HepG2 (cell line): ENCODE results near the gene ZBTB46. TPM values are rescaled to one million over a fixed set of nuclear protein-coding genes. Genes with fewer than 3 reads are reported as not detected.
A peak's percentile ranks its signal among the peaks of the same experiment; 100 is the strongest.

Experiments used
- ATAC-seq: fragments of 200-7000 bp; cut with Tn5 transposase; 3 replicates; pipeline ENCODE4 v1.9.1; 2020; ENCODE audit warnings: mild to moderate bottlenecking, moderate library complexity
- BruUV-seq: library from RNA; stranded (reverse); fragments of 400-500 nt; replicated peaks from 2 replicates; lab custom pipeline; 2021; lab: Mats Ljungman, UMichigan
- CTCF ChIA-PET: fragments of 300-600 bp; formaldehyde crosslinking; extraction: SDS; loops from one replicate; lab custom pipeline; 2021; ENCODE audit warnings: low total read pairs, inconsistent platforms, low intra/inter-chr PET ratio; lab: Yijun Ruan, JAX
- POLR2A ChIA-PET: fragments of 350-600 bp; sonication (Branson Sonifier 250); formaldehyde crosslinking; loops from one replicate; lab custom pipeline; 2020; ENCODE audit warnings: antibody characterized with exemption, inconsistent platforms; lab: Yijun Ruan, JAX
- DNase-seq: peaks from one replicate; pipeline ENCODE4 v3.0.0-alpha.2; 2015; ENCODE audit warnings: low spot score
- FAIRE-seq: peaks from 3 replicates; lab custom pipeline; 2011; peaks lifted over from hg19 to GRCh38; lab: Jason Lieb, UNC
- H2AFZ ChIP-seq: one replicate; pipeline ENCODE4 v1.6.1; 2011; ENCODE audit warnings: low read length, inconsistent platforms
- H3K27ac ChIP-seq: fragments of 300-600 bp; 3 replicates; pipeline ENCODE4 v1.8.0; 2011; ENCODE audit warnings: mixed run types, mild to moderate bottlenecking, mixed read lengths, low read length, inconsistent platforms; ENCODE audit not compliant: insufficient read depth; ENCODE audit errors: extremely low read length
- H3K27me3 ChIP-seq, 2 experiments: fragments of 200-600 bp in 1 of 2; 2 replicates in 1 of 2; 3 replicates in 1 of 2; pipeline versions ENCODE4 v1.6.0 to v1.8.0; 2011; ENCODE audit warnings: low read length in 2 of 2, mild to moderate bottlenecking in 2 of 2, moderate library complexity in 2 of 2, inconsistent platforms in 1 of 2; ENCODE audit not compliant: insufficient read depth in 2 of 2, control insufficient read depth in 1 of 2
- H3K36me3 ChIP-seq, 2 experiments: fragments of 200-600 bp in 1 of 2; replicated peaks in 1 of 2; 2 replicates in 1 of 2; 3 replicates in 1 of 2; pipeline versions ENCODE4 v1.5.1 to v1.8.0; 2011; ENCODE audit warnings: low read length in 2 of 2, inconsistent platforms in 1 of 2; ENCODE audit not compliant: insufficient read depth in 2 of 2, control insufficient read depth in 1 of 2
- H3K4me1 ChIP-seq: 2 replicates; pipeline ENCODE4 v1.5.1; 2012; ENCODE audit warnings: low read length, inconsistent platforms; ENCODE audit not compliant: insufficient read depth
- H3K4me2 ChIP-seq: 2 replicates; pipeline ENCODE4 v1.6.0; 2011; ENCODE audit warnings: low read depth, low read length, inconsistent platforms
- H3K4me3 ChIP-seq, 3 experiments: fragments of 200-600 bp in 1 of 3; sonication (generic), shearing (Covaris generic) in 1 of 3; replicated peaks in 1 of 3; 2 replicates each; pipeline ENCODE4 v1.5.1; 2011 to 2016; ENCODE audit warnings: low read length in 3 of 3, inconsistent platforms in 2 of 3, low read depth in 2 of 3, mild to moderate bottlenecking in 2 of 3, control low read depth in 1 of 3, mixed read lengths in 1 of 3; ENCODE audit not compliant: insufficient read depth in 1 of 3
- H3K79me2 ChIP-seq: one replicate; pipeline ENCODE4 v1.6.1; 2011; ENCODE audit warnings: low read length, inconsistent platforms; ENCODE audit not compliant: insufficient read depth
- H3K9ac ChIP-seq: 2 replicates; pipeline ENCODE4 v1.6.0; 2011; ENCODE audit warnings: mild to moderate bottlenecking, low read depth, low read length, inconsistent platforms; ENCODE audit not compliant: insufficient read depth
- H3K9me3 ChIP-seq: 2 replicates; pipeline ENCODE4 v1.5.1; 2012; ENCODE audit warnings: mild to moderate bottlenecking, low read length
- H4K20me1 ChIP-seq: 2 replicates; pipeline ENCODE4 v1.6.0; 2011; ENCODE audit warnings: inconsistent platforms, mild to moderate bottlenecking, low read length, moderate library complexity; ENCODE audit not compliant: insufficient read depth
- FLYWCH1 ChIP-seq: sonication (generic); formaldehyde crosslinking; IDR thresholded peaks from 2 replicates; pipeline ENCODE4 v1.8.1; 2023; ENCODE audit warnings: mild to moderate bottlenecking, missing genetic modification reagents
- GZF1 ChIP-seq: sonication (generic); formaldehyde crosslinking; IDR thresholded peaks from 2 replicates; pipeline ENCODE4 v1.5.1; 2020; ENCODE audit warnings: mild to moderate bottlenecking, missing genetic modification reagents
- HINFP ChIP-seq: sonication (generic); formaldehyde crosslinking; IDR thresholded peaks from 2 replicates; pipeline ENCODE4 v1.4.0; 2020; ENCODE audit warnings: low read depth, mild to moderate bottlenecking, missing genetic modification reagents
- MATR3 ChIP-seq: sonication (generic); formaldehyde crosslinking; IDR thresholded peaks from 2 replicates; pipeline ENCODE4 v1.4.0; 2020; ENCODE audit warnings: missing genetic modification reagents
- PBX3 ChIP-seq: sonication (generic); formaldehyde crosslinking; IDR thresholded peaks from 2 replicates; pipeline ENCODE4 v1.8.1; 2023; ENCODE audit warnings: missing genetic modification reagents, inconsistent platforms, borderline replicate concordance
- TFE3 ChIP-seq: IDR thresholded peaks from 2 replicates; pipeline ENCODE4 v1.6.1; 2016
- THAP9 ChIP-seq: sonication (generic); formaldehyde crosslinking; IDR thresholded peaks from 2 replicates; pipeline ENCODE4; 2020; ENCODE audit warnings: missing genetic modification reagents, mild to moderate bottlenecking, borderline replicate concordance
- ZBTB21 ChIP-seq: sonication (generic); formaldehyde crosslinking; IDR thresholded peaks from 2 replicates; pipeline ENCODE4 v1.4.0; 2020; ENCODE audit warnings: missing genetic modification reagents
- ZBTB38 ChIP-seq: sonication (generic); formaldehyde crosslinking; IDR thresholded peaks from 2 replicates; pipeline ENCODE4 v1.5.1; 2020; ENCODE audit warnings: mild to moderate bottlenecking, missing genetic modification reagents
- ZNF598 ChIP-seq: sonication (generic); formaldehyde crosslinking; IDR thresholded peaks from 2 replicates; pipeline ENCODE4 v1.5.1; 2020; ENCODE audit warnings: mild to moderate bottlenecking, missing genetic modification reagents, borderline replicate concordance
- ZZZ3 ChIP-seq: sonication (generic); formaldehyde crosslinking; IDR thresholded peaks from 2 replicates; pipeline ENCODE4 v1.4.0; 2020; ENCODE audit warnings: missing genetic modification reagents, mild to moderate bottlenecking, borderline replicate concordance
- WGBS: methylation state at CpG from one replicate; pipeline ENCODE4 v1.1.6; 2017; ENCODE audit warnings: low lambda C conversion rate; 5-methylcytosine and 5-hydroxymethylcytosine counted together
- in situ Hi-C: cut with HindIII; loops from 2 replicates; pipeline ENCODE4 v1.10.0; 2017; ENCODE audit warnings: low pct_unique_long_range_greater_than_20kb; ENCODE audit not compliant: extremely low pct_ligation_motif_present
- intact Hi-C: fragments of 100-400 bp; cut with micrococcal nuclease; formaldehyde crosslinking; loops from one replicate; pipeline ENCODE4 v1.10.0; 2022; ENCODE audit not compliant: unreplicated experiment
- polyA plus RNA-seq, 8 experiments: library from polyadenylated mRNA; depleted of rRNA in 3 of 8; stranded (reverse) in 7 of 8; unstranded in 1 of 8; fragments of >200 nt; fragmentation: Illumina TruSeq in 4 of 8; extraction: Trizol in 4 of 8; gene quantifications; 2 replicates each; pipeline versions ENCODE4 v1.2.1 to v1.2.3, GENCODE V29; 2011 to 2016; ENCODE audit warnings: low read depth in 4 of 8, missing spikeins in 1 of 8, mixed read lengths in 1 of 8; ENCODE audit not compliant: insufficient read depth in 1 of 8
- total RNA-seq, 5 experiments: library from RNA; depleted of rRNA; stranded (reverse); fragments of >200 nt; fragmentation: Illumina TruSeq; extraction: Trizol; gene quantifications; 2 replicates each; pipeline ENCODE4 v1.2.3, GENCODE V29; 2016; ENCODE audit warnings: low read depth in 1 of 5

Gene ZBTB46
- total and polyA plus RNA-seq, 2 of the 13 experiments (the other 11 are each of a cell fraction or from before 2014, with no cell fraction given) = 1.6 to 13.5 TPM

GRCh38 chr20:63822276-63822696 lies 8.8 kb downstream of the ZBTB46 start:
- ATAC-seq = no peak

GRCh38 chr20:63821811-63822210 lies 9.3 kb downstream of the ZBTB46 start:
- DNase-seq (no peak), FAIRE-seq (no peak), ATAC-seq (no peak)
- Histone ChIP-seq H4K20me1 (0 out of 2 replicates have a peak, but pooled peaks cover 2% of the 10 kb centered on the region), H3K36me3 (no peaks in the 10 kb centered on the region), H3K4me3 (no peak overlapping the region), H2AFZ (no peak overlapping the region), H3K27me3 (no peaks in the 10 kb centered on the region), H3K9me3 (no peaks in the 10 kb centered on the region), H3K79me2 (no peaks in the 10 kb centered on the region), H3K9ac (no peak overlapping the region), H3K4me1 (peaks cover 34% of the 10 kb centered on the region), H3K27ac (no peak overlapping the region), H3K4me2 (no peak overlapping the region)
- in situ Hi-C loops (loop anchor here (5.0 kb wide), 1 partner anchor 35 kb away; no protein-coding TSS in a partner anchor), intact Hi-C loops (no loop called here)
- ChIA-PET CTCF (no interaction called here), POLR2A (no interaction called here)
- no TSS peak for BruUV-seq
- WGBS = 89% methylated on average over 8 of the region's 8 CpGs
- TF ChIP-seq PBX3 (no peak), TFE3 (CRISPR knock-in tag) (no peak), GZF1 (CRISPR knock-in tag) (no peak), HINFP (CRISPR knock-in tag) (no peak), THAP9 (CRISPR knock-in tag) (no peak), ZBTB21 (no peak), ZNF598 (no peak), MATR3 (CRISPR knock-in tag) (no peak), FLYWCH1 (CRISPR knock-in tag) (no peak)

More at GRCh38 chr20:63822276-63822696, 8.8 kb downstream of the ZBTB46 start:
- no peak for FAIRE-seq
- DNase-seq = no peak
- H4K20me1 ChIP-seq = 0 out of 2 replicates have a peak, but pooled peaks cover 2% of the 10 kb centered on the region
- H2AFZ ChIP-seq = no peak overlapping the region
- no peaks in the 10 kb centered on the region for H3K36me3 ChIP-seq
- WGBS = 73% methylated on average over 15 of the region's 15 CpGs
- H3K4me3 ChIP-seq = no peak overlapping the region
- POLR2A ChIA-PET = no interaction called here
- H3K4me2 ChIP-seq = no peak overlapping the region
- in situ Hi-C loops = loop anchor here (5.0 kb wide), 1 partner anchor 35 kb away; no protein-coding TSS in a partner anchor
- H3K9me3 ChIP-seq = no peaks in the 10 kb centered on the region
- peaks cover 34% of the 10 kb centered on the region for H3K4me1 ChIP-seq
- H3K9ac ChIP-seq = no peak overlapping the region
- intact Hi-C loops = no loop called here
- BruUV-seq = no TSS peak
- H3K27me3 ChIP-seq = no peaks in the 10 kb centered on the region
- no peaks in the 10 kb centered on the region for H3K79me2 ChIP-seq
- TF ChIP-seq ZBTB38 = 0 out of 2 replicates have a peak, but pooled peaks have one; percentile 7
- no peak for TF ChIP-seq ZZZ3 (CRISPR knock-in tag)
- 0 out of 2 replicates have a peak, but pooled peaks have one; percentile 8 for TF ChIP-seq ZNF598
- TF ChIP-seq, all 625 proteins: peak for 2
- CTCF ChIA-PET = no interaction called here
- no peak overlapping the region for H3K27ac ChIP-seq
